Activated T-cell treated with anti-CD3 and anti-CD28 coated beads for 48 hours (primary cell): ENCODE measurements around the gene NWD2.
A peak's percentile ranks its signal among the peaks of the same experiment; 100 is the strongest.

Source experiments
- DNase-seq: peaks from one replicate; pipeline ENCODE4 v3.0.0-alpha.2; 2020; ENCODE audit warnings: low read depth

Gene NWD2

DNA sequence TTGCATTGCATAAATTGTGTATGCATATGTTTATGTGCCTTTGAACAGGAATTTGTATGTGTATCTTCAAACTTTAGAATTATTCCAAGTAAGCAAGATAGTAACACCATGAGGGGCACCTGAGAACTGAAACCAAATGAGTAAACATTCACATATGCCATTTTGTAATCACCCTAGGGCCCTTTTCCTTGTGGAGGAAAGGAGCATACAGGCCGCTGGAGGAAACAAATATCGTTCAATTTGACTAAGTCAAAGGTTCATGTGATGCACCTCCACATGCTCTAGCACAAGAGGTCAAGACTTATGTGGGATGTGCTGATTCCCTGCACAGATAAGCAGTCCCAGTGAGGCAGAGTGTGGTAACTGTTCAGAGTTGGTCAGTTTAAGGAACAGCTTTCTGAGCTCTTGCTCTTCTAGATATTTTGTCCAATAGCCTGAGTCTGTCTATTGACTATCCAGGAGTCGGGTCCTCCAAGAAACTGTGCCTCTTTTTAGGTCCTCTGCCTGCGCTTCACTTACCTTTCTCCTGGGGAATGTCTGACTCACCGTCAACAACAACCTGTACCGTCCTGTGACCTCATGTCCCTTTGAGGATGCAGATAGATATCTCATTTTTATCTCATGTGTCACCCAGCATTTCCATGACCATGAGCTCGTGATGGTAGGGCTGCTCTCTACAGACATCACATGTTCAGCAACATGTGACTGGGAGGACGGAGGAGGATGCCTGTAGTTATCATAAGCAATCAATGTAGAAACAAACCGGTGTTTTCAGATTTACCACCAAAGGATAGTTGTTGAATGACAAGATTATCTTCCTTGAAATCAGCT, 196.9 kb downstream of the NWD2 start:
- DNase-seq = no peak

DNA sequence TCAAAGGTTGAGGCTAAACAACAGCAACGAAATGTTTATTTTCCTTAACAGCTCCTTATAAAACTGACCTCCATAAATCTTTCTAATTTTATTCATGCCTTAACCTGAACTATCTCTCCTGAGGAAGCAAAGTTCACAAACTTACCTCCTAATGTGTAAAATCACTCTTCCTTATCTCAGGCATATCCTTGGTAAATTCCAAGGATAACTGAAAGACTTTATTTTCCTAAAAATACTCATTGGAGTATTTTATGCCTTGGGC, 197.4 kb downstream of the NWD2 start:
- no peak for DNase-seq

DNA sequence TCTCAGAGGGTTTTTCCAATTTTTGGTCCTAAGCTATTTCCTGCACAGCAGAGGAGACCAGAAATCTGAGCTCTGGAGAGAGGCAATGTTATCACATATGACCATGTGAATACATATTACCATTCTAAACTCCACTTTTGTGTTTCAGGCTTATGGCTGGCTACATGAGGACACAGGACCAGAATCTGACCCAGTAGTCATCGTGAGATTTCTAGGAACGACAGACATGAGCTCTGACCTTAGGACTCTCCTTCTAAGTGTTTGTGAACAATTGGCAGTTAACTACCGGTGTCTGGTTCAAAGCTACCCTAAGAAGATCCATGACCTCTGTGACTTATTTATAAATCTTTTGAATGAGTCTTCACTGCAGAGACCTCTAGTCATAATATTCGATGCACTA, 198.6 kb downstream of the NWD2 start:
- no peak for DNase-seq

DNA sequence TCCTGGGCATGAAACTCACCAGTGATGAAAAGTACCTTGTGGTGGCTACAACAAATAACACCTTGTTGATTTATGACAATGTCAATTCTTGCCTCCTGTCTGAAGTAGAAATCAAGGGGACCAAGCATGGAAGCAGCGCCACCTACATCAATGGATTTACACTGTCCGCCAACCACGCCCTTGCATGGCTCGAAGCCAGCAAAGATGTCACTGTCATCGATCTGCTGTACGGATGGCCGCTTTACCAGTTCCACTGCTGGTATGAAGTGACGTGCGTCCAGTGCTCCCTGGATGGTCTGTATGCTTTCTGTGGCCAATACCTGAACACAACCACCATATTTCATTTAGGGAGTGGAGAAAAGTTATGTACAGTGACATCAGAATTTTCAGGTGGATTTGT, 200.5 kb downstream of the NWD2 start:
- DNase-seq = no peak

DNA sequence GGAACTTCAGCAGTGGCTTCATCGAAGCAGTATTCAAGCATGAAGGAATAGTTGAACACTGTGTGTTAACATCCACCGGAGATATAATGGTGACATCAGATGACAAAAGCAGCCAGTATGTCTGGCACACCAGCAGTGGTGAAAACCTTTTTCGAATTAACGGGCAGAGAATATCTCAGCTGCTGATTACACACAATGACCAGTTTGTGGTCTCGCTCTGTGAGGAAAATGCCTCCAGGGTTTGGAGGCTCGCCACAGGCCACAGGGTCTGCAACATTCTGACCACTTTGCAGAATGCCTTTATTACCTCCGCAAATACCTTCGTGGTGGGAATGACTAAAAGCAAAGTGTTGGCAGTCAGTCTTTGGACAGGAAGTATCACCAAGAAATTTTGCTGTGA, 201.5 kb downstream of the NWD2 start:
- no peak for DNase-seq

GRCh38 chr4:37447886-37448285, 203.3 kb downstream of the NWD2 start:
- DNase-seq = no peak

GRCh38 chr4:37450309-37450708, 205.8 kb downstream of the NWD2 start:
- no peak for DNase-seq

- no peak for DNase-seq
Observed at GRCh38 chr4:37450911-37451310, 206.4 kb downstream of the NWD2 start.

DNA sequence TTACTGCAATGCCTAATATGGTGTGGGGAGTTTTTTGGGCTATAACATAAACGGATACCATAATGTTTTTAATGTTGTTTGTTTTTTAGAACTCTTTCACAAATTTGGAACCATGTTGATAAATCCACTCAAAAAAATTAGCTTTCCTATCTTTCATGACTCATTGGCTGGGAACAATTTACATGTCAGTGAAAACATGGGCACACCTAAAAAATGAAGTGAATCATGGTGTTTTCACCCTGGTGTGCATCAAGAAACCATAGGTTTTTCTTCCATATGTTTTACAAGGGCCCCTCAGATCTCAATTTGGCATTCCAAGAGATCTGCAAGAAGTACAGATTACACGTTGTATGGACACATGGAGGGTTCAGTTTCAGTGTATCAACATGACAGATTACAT, 207.1 kb downstream of the NWD2 start:
- no peak for DNase-seq

DNA sequence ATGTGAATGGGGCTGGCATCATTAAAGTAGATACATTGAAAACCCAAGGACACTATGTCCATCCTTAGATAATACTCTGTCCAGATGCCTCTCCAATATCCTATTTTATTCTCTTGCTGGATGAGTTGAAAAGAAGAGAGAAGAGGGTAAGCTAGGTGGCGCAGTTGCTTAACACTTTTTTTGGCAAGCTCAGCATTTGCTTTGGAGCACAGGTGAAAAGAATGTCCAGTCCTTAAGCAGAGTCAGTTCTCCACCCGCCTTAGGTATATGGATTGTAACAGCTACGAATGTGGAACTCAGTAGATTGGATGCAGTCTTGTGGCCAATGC, 208.4 kb downstream of the NWD2 start:
- DNase-seq = no peak

DNA sequence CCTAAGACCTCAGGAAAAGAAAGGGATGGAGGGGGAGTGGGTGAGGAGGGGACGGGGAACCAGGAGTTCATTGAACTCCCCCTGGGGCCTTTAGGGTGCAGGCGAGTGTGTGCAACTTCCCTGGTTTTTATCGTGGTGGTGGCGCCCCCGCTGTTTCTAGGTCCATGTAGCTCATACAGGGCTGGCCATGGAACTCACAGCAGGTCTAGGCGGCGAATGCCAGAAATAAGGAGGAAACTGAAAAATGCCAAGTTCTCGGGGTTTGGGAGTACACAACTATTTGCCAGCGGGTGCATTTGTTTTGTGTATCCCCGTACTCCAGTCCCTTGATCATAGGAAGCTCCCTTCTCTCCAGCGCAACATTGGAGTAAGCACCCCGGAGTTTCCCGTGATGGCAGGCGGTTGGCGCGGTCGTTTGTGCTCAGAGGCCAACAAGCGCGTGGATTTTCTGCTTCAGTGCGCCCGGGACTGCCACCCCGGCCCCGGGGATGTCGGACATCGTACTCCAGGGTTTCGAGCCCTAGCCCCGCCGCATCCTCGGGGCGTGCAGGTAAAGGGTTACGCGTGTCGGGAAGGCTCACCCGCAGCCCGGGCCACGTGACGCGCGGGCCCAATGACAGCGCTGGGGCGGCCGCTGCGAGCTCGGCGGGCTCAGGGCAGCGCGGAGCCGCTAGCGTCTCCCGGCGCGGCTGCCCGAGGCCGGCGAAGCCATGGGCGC, 208.9 kb downstream of the NWD2 start:
- peak; percentile 49 for DNase-seq

DNA sequence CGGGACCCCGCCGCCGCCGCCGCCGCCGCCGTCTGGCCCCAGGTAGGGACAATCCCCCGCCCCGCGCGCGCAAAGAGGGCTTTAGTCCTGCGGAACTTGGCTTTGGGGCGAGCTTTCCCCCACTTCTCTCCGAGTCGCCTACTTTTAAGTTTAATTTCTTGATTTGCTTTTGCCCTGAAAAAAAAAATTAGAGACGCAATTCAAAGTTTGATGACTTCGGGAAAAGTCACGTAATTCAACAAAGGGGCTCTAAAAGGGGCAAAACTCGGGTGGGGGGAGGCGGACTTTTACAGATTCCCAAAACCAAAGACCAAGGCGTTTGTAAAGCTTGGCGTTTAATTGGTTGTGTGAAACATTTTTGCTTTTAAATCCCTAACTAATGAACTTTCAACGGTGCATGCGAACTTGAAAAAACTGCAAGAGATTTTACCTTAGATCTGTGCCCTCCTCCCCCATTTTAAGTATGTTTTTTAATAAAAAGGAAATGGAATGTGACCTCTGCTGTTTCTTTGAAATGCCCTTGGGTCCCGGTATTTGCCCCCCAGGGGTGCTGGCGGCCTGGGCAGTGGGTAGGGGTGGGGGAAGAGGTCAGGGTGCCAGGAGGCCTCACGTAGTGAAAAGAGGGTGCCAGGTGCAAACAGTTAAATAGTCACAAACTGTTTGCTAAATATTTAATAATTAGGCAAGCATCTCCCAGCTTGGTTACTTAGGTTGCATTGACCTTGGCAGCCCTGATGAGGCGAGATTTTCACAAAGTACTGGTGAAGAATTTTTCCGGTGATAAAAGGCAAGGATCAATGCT, 209.7 kb downstream of the NWD2 start:
- no peak for DNase-seq

DNA sequence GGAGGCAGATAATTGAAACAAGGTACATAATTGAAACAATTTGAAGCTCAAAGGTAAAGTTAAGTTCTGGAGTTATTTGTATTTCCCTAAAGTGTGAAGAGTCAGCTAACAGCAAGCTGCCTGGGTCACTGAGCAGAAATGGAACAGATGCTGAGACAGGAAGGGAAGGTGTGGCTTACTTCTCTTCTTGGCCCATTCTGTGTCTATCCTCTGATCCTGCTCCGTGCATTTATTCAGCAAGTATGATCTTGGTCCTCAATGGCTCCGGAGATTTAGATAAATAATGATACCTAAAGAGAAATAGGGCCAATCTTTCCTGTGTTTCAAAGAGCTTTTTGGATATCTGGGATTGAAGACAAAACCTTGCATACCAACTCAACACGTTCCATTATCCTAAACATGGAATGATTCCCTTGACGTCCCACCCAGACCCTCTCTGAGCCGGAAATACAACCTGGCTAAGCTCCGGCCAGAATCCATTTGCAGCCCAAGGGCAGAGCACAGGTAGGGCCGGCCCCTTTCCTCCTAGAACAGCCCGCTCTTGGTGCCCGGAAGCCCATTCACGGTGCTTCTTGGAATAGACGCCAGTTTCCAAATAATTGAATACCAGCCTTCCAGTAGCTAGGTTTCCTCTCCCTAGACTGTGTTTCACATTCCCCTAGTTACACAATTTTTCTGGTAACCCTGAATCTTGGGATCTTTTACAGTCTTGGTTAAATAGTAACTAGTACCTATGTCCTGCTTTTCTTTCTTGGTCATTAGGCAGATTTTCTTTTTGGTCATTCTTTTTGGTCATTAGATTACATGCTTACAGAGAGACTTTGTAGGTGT, 211.0 kb downstream of the NWD2 start:
- DNase-seq = no peak

DNA sequence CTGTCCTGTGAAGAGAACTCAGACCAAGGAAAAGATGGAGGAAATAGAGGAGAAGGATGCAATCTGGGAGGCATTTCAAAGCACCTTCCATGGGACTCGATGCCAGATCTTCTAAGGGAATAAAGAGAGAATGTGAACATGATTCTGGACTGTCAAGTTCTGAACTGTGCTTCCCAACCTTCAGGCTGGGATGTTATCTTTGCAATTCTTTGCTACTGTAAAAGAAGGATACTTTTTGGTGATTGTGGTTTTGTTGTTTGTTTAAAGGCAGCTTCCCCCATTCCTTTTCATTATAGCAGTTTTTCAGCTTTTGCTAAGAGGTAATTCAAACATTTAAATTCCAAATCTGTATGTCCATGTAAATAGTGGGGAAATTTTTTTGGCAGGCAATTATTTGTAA, 217.3 kb downstream of the NWD2 start:
- DNase-seq = no peak

DNA sequence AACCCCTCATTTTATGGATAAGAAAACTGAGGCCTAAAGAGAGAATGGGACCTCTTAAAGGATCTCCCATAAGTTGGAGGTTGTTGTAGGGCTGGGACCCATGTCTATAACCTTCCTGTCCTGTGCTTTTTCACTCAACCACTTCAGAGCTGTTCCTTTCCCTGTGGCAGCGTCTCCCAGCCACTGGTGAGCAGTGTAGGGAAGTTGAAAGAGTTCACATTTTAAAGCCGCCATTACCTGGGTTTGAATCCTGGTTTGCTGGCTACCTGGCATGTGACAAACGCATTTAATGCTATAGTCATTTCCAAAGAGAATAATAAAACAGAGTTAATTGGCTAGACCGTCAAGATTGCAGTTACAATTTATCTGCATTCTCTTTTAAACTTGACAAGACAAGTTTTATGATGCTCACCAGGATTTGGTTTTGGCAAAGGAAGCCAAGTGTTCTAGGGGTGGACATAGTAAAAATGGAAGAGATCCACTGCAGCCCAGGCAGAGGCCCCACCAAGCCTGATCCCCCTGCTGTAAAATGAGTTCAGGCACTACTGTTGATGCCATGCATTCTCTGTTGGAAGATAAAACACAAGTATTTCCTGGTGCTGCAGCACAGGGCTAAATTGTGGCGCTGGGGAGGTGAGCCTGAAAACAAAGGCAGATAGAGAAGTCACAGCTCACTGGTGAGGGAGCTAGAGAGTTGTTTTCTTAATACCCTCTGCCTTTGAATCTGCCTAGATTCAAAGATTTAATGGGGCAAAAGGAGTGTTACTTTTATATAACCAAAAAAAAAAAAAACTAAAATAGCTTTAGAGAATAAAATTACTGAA, 218.7 kb downstream of the NWD2 start:
- DNase-seq = no peak

DNA sequence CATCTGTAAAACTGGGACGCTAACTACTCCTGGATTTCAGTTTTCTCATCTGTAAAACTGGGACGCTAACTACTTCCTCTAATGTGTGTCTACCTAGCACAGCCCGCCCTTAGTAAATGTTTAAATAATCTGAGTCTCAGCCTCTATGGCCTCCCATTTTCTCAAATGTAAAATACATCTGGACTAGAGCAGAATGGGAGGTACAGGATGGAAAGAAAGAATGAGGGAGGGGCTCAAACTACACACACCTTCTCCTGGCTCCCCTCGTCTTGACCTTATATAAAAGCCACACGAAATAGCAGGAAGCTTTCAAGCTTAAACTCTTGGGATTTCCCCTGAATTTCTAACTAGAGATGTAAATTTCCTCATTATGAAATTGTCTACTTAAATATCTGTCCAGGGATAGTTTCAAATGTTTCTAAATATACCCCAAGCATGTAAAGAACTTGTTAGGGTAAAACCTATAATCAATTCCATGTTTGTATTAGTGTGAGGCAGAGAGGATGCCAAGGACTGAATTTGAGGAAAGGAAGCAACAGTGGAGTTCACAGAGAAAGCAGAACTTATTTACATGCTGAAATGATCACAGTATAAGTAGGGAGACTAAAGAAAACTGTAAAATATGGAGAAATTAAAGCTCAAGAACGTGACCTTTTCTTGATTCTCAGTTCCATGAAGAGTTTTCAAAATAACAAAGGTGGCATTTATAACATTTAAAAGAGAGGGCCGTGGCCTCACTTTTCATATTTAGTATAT, 220.0 kb downstream of the NWD2 start:
- DNase-seq = no peak

- DNase-seq = no peak
Observed at GRCh38 chr4:37465296-37465695, 220.8 kb downstream of the NWD2 start.

DNA sequence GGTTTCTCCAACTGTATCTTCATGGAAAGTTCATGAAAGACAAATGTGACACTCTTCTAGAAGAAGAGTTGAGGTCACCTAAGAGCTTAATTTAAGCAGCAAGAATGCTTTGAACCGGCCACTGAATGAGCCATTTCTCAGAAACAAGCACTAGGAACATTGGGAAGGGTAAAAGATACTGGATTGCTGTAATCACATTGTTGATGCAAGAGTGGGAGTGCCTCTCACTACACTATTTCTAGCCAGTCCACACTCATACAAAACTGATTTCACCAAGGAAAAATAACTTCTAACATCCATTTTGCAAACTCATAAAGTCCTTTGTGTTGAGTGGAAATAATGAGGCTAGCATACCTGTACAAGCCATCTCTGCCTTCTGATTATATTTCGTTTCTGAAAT, 221.3 kb downstream of the NWD2 start:
- no peak for DNase-seq

DNA sequence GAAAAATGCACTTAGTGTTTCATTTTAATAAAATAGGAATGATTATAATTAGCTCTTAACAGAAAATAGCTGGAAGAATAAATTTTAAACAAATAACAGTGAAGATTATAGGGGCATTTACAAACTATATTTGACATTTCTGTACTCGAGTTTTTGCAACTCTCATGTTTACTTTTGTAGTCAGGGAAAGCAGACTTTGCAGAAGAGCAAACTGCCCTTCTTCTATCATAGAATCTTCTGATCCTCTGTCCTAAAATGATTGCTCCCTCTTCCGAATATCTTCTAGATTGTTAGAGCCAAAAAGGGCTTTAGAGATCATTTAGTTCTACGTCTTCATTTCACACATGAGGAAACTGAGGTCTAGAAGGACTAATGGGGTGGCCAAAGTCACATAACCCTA, 222.7 kb downstream of the NWD2 start:
- DNase-seq = no peak

- DNase-seq = no peak
Observed at GRCh38 chr4:37467824-37468223, 223.3 kb downstream of the NWD2 start.

- no peak for DNase-seq
Observed at GRCh38 chr4:37469286-37469685, 224.7 kb downstream of the NWD2 start.
